Motor neuron (in vitro differentiated cells): Measurements from ENCODE around the gene RNF166. TPM values are rescaled to one million over a fixed set of nuclear protein-coding genes. Genes with fewer than 3 reads are reported as not detected.

ENCODE experiments used
- ATAC-seq, 8 experiments: fragments of 200-7000 bp; cut with Tn5 transposase; replicated peaks in 6 of 8; 2 replicates each; pipeline ENCODE4 v1.8.0; 2021; ENCODE audit warnings: mild to moderate bottlenecking in 8 of 8, moderate library complexity in 8 of 8
- H3K27ac ChIP-seq, 2 donors: fragments of 250-450 bp; sonication (Bioruptor Pico); 2 replicates each; pipeline ENCODE4 v1.9.0; 2021; ENCODE audit warnings: antibody characterized with exemption in 2 of 2, mild to moderate bottlenecking in 2 of 2, moderate library complexity in 1 of 2
- H3K4me1 ChIP-seq, 2 donors: fragments of 250-450 bp; sonication (Bioruptor Pico); replicated peaks in 1 of 2; 2 replicates each; pipeline ENCODE4 v1.6.1; 2021; ENCODE audit warnings: antibody characterized with exemption in 2 of 2, mild to moderate bottlenecking in 2 of 2, moderate library complexity in 1 of 2
- H3K4me3 ChIP-seq, 5 donors: fragments of 250-450 bp; sonication (Bioruptor Pico); 2 replicates each; pipeline ENCODE4 v1.9.0; 2021; ENCODE audit warnings: antibody characterized with exemption in 5 of 5, mild to moderate bottlenecking in 5 of 5, moderate library complexity in 4 of 5
- WGBS, 10 experiments: fragments of 450-650 bp; shearing (Covaris generic); methylation state at CpG; one replicate each; pipeline ENCODE4 v1.0.0; 2022; 5-methylcytosine and 5-hydroxymethylcytosine counted together
- in situ Hi-C, 9 experiments: fragments of 400-800 bp; cut with MboI; loops; one replicate each; pipeline ENCODE4 v1.15.0; 2021; ENCODE audit warnings: low sequenced_read_pairs in 9 of 9, low pct_unique_long_range_greater_than_20kb in 2 of 9; ENCODE audit not compliant: unreplicated experiment in 9 of 9
- total RNA-seq, 8 experiments: library from RNA; unstranded; fragments of 300-600 nt; gene quantifications; 2 replicates each; pipeline versions ENCODE4 v1.2.3 to v1.2.4, GENCODE V29; 2022

RNF166 gene
- total RNA-seq, 8 experiments from 2014 or later: 6.1 to 15.9 (median 13.0) TPM

DNA sequence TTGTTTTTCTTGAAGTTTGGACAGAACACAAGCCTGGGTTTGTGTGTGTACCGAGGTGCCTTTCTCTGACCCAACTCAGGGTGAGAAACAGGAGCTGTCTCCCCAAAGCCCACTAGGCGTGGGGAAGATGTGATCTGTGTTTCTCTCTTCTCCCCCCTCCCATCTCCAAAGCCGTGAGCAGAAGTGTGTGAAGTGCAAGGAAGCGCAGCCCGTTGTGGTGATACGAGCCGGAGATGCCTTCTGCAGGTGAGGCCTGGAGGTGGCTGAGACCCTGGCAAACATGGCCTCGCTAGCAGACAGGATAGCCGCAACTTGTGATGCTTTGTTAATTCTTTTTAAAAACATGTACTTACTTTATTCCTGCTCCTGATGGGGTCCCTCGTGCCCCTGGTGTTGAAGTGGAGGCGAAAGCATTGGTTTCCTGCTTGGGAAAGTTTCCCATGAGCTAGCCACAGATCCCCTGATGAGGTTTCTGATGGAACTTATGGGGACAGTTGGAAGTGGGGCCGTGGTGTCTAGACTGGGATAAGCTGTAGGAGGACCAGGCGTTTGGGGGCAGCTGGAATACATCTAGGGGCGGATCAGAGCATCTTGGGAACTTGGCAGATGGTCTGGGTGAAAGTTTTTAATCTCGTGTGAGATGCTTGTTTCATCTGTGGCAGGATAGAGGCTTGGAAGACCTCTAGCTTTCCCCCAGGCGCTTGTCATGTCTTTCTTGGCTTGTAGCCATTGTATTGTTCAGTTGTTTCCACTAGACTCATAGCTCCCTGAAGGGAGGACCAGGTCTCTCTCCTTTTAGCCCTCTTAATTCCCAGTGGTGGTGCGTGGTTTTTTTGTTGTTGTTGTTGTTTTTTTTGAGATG lies 988 bp upstream of the RNF166 start:
- ATAC-seq: no peak
- in situ Hi-C loops: no loop called here
- Histone ChIP-seq H3K4me3 (peak overlapping the region; percentile 80 to 99 (median 97)), H3K4me1 (peaks cover 12 to 14% of the 10 kb centered on the region in 2 donors), H3K27ac (peak overlapping the region; percentile 43 to 87)
- WGBS, 10 experiments: 0 to 89% (median 33%) methylated on average over 1 to 12 of the region's 17 CpGs; no CpG with 5 or more reads in 3 of the 10 experiments

DNA sequence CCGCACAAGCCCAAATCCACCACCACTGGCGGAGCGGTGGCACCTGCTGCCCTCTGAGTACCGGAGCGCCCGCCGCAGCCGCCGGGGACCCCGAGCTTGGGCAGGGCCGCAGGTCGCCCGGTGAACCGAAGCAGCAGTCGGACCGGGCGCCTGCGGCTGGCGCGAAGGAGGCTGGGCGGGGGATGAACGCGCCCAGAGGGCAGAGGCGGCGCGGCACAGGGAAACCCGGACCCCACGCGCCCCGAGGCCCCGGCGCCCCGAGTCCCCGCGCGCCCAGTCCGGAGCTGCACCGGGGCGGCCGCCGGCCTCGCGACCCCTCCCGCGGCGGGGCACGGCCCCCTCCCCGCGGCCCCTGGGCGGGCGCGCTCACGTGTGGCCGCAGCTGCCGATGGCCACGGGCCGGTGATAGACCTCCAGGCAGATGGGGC lies 393 bp downstream of the RNF166 start:
- Histone ChIP-seq H3K4me3 (peak overlapping the region; percentile 80 to 99 (median 97)), H3K27ac (peak overlapping the region; percentile 12 to 87), H3K4me1 (peaks cover 12 to 14% of the 10 kb centered on the region in 2 donors)
- in situ Hi-C loops: no loop called here
- WGBS, 10 experiments: 0 to 7% (median 0%) methylated on average over 3 to 14 of the region's 57 CpGs; no CpG with 5 or more reads in 7 of the 10 experiments
- peak in 5 of 8 experiments; percentile 37 to 48 (median 43) for ATAC-seq

DNA sequence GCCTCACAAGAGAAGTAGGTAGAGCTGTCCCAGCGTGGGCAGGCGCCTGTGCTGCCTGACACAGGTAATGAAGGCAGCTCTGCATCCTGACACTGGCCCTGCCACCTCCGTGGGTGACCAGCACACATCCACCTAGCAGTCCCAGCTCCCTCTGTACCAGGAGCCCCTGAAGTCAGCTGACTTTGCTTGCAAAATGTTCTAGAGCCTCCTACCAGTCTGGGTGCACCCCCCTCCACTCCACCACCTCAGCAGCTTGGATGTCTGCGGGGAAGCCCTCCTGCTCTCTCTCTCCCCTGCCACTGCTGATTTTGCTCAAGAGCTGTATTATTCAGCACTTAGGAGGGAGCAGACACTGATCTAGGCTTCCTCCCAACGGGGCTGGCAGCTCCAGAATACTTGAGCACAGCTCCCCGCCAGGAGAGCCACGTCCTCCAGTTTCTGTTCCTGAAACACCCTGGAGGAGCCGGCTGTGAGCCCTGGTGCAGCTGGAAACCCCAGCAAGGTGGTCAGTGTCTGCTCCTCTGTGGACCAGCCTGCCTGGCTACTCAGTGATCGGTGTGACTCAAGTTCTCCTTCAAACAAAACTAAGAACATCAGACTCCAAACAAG lies 1.0 kb downstream of the RNF166 start:
- Histone ChIP-seq H3K27ac (no peak overlapping the region), H3K4me3 (peak overlapping the region; percentile 80 to 99 (median 97)), H3K4me1 (peaks cover 12 to 14% of the 10 kb centered on the region in 2 donors)
- 0 to 62% (median 10%) methylated on average over 1 to 3 of the region's 9 CpGs; no CpG with 5 or more reads in 4 of the 10 experiments for WGBS, 10 experiments
- ATAC-seq: peak in 1 of 8 experiments; percentile 2
- in situ Hi-C loops: no loop called here

DNA sequence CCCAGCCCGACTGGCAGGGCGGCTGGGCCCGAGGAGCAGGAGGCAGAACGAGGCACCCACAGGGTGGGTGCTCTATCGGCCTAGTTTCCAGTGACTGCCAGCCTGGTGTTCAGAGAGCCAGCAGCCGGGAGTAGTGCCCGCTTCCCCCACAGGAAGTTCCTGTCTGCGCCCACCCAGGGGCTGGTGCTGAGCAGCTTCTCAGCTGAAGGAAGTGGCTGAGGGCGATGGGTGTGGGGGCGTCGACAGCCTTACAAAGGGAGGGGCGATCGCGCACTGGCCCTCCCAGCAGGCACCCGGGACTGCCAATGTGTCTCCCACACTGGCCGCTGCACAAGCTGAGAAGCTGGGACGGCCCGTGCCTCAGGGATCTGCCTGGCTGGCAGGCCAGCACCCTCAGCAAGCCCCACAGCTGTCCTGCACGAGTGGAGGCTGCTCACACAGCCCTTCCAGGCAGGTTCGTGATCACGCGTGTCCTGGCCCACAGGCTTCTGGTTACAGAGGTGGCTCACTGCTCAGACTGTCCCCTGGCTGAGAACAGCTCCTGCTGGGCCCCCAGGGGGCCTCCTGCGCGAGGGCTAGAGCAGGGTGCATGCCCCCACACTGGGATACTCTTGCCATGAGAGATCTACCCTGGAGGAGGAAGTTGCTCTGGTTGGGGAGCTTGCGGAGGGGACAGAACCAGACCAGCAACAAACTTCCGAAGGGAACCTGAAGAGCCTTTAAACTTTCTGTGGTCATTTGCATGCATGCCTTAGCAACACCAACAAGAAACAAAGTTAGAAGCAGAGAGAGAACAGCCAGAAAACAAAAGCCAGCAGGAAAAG lies 2.5 kb downstream of the RNF166 start:
- Histone ChIP-seq H3K27ac (no peak overlapping the region), H3K4me3 (no peak overlapping the region), H3K4me1 (peaks cover 12 to 14% of the 10 kb centered on the region in 2 donors)
- ATAC-seq: no peak
- in situ Hi-C loops: no loop called here
- WGBS, 10 experiments: 75 to 100% (median 83%) methylated on average over 1 to 9 of the region's 26 CpGs; no CpG with 5 or more reads in 5 of the 10 experiments

DNA sequence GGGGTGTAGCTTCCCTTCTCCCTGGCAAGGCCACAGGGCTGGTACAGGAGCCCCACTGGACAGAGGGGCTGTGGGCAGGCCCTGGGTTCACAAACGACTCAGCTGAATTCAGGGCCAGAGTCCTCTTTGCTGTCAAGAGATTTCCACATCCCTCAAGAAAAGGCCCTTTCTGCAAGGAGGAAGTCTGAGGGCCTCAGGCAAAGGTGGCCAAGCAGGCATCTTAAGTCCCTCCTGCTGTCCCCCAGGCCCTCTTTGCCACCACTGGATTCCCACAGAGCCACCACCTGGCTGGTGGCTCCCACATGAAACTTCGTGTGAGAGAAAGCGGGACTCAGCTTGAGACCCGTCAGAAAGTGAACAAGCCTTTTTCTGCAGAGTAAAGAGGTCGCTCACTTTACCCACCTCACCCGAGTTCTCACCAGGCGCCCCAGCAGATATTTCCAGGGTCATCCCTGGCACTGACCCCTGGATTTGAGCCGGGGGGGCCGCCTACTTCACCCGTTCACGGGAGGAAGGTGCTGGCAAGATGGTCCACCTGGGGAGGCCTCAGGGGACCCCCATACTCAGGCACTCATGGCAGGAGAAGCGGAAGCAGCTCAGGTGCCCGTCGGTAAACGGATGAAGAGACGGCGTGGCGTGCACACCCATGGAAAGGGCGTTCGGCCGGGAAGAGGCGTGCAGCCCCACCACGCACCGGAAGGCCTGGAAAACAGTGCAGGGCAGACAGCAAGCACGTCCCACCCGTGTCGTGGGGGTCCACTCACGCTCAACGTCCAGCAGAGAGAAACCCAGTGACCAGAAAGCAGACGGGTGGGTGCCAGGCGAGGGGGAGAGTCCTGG lies 3.6 kb downstream of the RNF166 start:
- 58 to 100% (median 83%) methylated on average over 1 to 14 of the region's 31 CpGs; no CpG with 5 or more reads in 3 of the 10 experiments for WGBS, 10 experiments
- in situ Hi-C loops: no loop called here
- no peak overlapping the region for H3K4me3 ChIP-seq
- peaks cover 10 to 12% of the 10 kb centered on the region in 2 donors for H3K4me1 ChIP-seq
- ATAC-seq: no peak
- no peak overlapping the region for H3K27ac ChIP-seq

DNA sequence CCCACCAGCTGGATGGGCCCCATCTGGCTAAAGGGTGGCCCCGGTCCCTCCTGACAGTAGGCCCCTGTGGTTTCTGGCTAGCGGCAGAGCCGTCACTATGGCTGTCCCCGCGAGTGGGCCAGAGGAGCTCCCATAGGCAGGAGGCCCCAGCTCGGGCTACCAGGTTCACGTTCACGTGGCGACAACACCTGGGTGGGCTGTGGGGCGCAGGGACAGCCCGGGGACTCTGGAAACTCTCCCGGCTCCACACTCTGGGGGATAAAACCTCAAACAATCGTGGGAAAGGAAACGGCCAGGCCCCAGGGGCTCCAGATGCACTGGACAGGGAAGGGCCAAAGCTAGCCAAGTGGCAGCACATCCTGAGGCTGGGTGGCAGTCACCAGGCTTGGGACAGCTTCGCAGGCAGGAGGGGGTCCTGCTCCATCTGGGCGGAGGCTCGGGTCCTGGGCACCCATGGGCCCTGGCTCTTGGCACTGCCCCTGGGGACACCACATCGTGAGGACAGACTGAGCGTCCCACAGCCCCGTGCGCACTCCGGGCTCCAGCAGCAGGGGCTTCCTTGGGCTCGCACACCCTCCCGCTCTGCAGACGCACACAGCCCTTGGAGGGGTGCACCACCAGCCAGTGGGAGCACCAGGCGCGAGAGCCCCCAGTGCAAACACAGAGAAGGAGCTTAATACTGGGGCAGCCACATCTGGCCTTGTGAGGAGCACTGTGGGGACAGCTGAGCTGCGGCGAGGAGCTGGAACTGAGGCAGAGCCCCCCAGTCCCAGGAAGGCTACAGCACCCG lies 4.4 kb downstream of the RNF166 start:
- Histone ChIP-seq H3K27ac (no peak overlapping the region), H3K4me1 (peaks cover 6% of the 10 kb centered on the region in 2 donors), H3K4me3 (no peak overlapping the region)
- in situ Hi-C loops: no loop called here
- ATAC-seq: no peak
- 75 to 100% (median 92%) methylated on average over 1 to 3 of the region's 30 CpGs; no CpG with 5 or more reads in 6 of the 10 experiments for WGBS, 10 experiments

DNA sequence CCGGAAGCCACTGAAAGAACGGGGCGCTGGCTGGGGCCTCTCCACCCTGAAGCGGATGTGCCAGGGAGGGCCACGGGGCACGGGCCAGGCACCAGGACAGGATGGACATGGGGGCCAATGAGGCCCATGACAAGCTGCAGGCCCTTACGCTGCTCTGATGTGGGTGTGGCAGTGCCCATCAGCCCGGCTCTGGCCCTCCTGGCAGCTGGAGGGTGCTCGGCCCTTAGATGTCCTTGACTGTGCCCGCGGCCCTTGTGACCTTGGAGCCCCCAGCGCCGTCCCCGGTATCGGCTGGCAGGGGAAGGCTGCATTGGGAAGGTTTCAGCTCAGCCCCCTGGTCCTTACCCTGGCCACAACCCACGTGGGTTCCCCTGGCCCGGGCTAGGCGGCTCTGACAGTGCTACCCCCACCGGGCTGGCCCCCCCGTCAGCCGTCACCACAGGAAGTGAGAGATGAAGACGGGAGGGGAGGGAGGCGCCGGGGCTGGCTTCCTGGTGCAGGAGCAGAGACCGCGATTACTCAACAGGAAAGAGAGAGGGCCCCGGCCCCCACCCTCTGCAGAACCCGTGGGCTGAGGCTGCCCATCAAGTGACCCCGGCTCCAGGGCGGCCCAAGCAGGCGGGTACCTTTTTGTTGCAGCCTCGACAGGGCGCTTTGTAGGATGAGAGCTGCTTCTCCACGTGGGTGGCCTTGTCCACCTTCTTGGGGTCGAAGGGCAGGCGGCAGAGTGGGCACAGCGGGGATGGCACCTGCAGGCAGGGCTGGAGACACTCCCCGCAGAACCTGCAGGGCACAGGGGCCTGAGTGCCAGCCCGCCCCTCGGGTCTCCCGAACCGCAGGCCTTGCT lies 5.3 kb downstream of the RNF166 start:
- Histone ChIP-seq H3K4me1 (peaks cover 6% of the 10 kb centered on the region in 2 donors), H3K4me3 (no peak overlapping the region), H3K27ac (no peak overlapping the region)
- 50 to 100% (median 84%) methylated on average over 1 to 11 of the region's 42 CpGs; no CpG with 5 or more reads in 2 of the 10 experiments for WGBS, 10 experiments
- ATAC-seq: peak in 5 of 8 experiments; percentile 9 to 43 (median 21)
- in situ Hi-C loops: no loop called here

DNA sequence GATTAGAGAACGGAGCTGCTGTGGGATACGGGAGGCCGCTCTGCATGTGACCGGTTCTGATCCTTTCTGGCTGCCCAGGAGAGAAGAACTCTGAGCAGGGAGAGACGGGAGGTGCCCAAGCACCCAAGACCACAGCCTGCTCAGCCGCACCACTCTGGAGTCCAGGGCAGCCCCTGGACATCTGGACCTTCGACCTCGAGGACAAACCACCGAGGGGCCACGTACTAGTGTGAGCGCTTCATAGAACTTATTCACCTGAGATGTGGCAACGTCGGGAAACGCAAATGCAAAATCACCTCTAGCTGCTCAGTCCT lies 5.9 kb downstream of the RNF166 start:
- no peak for ATAC-seq
- WGBS, 10 experiments: 50 to 100% (median 80%) methylated on average over 1 to 5 of the region's 14 CpGs; no CpG with 5 or more reads in 7 of the 10 experiments
- H3K27ac ChIP-seq: no peak overlapping the region
- H3K4me3 ChIP-seq: no peak overlapping the region
- in situ Hi-C loops: no loop called here
- peaks cover 5% of the 10 kb centered on the region in 2 donors for H3K4me1 ChIP-seq

DNA sequence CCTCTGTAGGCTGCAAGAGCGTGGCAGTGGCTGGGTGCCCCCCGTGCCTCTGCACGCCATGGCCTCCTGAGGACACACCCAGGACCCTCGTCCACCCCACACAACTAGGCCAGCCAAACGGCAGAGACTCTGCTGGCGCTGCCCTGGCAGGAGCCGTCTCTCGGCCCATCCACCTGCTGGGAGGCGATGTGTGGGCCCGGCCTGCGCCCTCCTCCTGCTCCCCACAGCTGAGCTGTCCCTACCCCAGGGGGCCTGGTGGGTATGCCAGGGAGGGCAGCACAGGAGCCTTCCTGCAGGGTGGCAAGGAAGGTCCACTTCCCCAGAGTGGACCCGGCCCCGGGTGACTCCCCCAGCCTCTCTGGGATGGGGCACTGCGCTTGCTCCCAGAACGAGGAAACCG lies 7.0 kb downstream of the RNF166 start:
- in situ Hi-C loops: no loop called here
- ATAC-seq: no peak
- 100% methylated on average over 2 to 4 of the region's 16 CpGs; no CpG with 5 or more reads in 7 of the 10 experiments for WGBS, 10 experiments
- no peak overlapping the region for H3K27ac ChIP-seq
- no peak overlapping the region for H3K4me3 ChIP-seq
- H3K4me1 ChIP-seq: no peaks in the 10 kb centered on the region

DNA sequence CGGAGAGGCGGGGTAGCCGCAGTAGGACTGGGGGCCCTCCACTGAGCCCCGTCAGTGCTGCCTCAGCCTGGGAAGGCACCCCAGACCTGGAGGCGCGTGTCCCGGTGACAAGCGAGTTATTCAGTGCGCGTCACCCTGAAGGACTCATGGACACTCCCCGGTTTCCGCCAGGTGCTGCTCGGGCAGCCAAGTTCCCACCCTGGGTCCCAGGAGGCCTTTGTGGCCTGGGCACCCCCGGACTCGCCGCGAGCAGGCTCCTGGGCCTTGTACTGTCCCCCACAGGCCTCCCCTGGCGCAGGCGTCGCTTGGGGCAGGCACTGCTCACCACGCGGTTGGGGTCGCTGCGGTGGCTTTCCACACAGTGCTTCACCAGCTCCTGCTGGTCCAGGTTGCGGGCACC lies 7.6 kb downstream of the RNF166 start:
- in situ Hi-C loops: no loop called here
- no peaks in the 10 kb centered on the region for H3K4me1 ChIP-seq
- no peak overlapping the region for H3K4me3 ChIP-seq
- 100% methylated on average over 1 to 3 of the region's 25 CpGs; no CpG with 5 or more reads in 8 of the 10 experiments for WGBS, 10 experiments
- no peak overlapping the region for H3K27ac ChIP-seq
- ATAC-seq: no peak
